GM19395 (cell line): Measurements from ENCODE around the gene TECPR1.

ENCODE experiments used
- ATAC-seq: cut with Tn5 transposase; IDR thresholded peaks from one replicate; pipeline ENCODE4 v1.9.1; 2021; ENCODE audit warnings: mild to moderate bottlenecking, moderate library complexity; ENCODE audit not compliant: unreplicated experiment

The TECPR1 gene

DNA sequence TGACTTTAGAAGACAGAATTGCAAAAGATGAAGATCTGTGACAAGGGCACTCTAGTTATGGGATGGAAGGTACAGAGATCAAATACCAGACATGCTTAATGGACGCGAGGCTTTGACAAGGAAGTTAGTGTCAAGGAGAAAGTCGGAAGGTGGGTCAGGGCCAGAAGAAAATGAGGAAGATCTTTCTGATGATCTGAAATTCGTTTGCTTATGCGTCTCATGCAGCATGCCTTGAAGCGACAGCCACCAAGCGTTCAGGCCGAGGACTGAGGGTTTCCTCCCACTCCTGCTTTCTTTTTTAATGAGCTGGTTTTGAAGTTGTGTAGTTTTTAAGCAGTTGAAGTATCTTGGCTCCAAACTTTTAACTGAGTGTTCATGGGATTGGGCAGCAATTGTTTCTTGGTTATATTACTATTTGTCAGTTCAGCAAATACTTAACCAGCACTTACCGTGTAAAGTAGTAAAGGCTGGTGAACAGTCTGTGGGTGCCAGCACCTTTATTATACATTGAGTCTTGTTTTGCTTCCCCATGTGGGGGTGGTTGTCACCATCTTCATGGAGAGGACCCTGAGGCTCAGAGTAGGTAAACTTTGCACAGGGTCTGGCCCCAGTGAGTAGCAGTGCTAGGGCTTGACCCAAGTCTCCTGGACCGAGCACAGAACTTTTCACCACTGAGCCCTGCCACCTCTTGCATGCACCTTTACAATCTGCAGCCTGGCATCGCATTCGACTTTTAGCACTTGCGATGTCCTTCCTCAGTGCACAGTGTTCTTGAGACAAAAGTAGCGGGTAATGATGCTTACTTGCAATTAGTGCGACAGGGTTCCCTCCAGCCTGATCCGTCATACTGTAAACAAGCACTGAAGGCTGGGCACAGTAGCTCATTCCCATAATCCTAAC lies 55.1 kb downstream of the TECPR1 start:
- ATAC-seq: no peak

DNA sequence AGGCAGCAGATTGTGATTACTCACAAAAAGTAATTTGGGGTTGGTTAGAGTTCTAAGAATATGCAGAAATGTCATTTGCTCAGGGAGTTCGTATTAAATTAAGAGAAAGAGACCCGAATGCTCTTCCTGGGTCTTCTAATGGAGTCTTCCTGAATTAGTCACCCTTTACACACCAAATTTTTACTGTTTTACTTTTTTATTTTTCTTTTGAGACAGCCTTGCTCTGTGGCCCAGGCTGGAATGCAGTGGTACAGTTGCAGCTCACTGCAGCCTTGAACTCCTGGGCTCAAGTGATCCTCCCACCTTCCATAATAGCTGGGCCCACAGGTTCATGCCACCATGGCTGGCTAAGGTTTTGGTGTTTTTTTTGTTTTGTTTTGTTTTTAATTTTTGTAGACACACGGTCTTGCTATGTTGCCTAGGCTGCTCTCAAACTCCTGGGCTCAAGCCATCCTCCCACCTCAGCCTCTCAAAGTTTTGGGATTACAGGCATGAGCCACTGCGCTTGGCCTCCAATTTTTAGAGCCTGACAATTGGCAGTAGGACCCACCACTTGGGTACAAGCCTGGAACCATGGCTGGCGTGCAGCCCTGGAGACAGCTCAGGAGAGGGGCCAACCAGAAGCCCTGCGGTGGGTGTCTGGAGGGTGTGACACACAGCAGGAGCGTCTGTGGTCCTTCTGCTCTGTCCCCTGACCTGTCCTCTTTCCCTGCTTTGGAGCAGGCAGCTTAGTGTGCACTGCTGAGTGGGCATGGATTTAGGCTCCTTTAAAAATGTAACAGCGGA lies 57.2 kb downstream of the TECPR1 start:
- no peak for ATAC-seq

DNA sequence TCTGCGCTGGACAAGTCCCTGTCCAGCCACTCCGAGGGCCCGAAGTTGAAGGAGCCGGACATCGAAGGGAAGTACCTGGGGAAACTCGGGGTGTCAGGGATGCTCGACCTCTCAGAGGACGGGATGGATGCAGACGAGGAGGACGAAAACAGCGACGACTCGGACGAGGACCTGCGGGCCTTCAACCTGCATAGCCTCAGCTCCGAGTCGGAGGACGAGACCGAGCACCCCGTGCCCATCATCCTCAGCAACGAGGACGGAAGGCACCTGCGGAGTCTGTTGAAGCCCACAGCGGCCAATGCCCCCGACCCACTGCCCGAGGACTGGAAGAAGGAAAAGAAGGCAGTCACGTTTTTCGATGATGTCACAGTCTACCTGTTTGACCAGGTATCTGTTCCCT lies 57.8 kb downstream of the TECPR1 start:
- ATAC-seq: no peak

DNA sequence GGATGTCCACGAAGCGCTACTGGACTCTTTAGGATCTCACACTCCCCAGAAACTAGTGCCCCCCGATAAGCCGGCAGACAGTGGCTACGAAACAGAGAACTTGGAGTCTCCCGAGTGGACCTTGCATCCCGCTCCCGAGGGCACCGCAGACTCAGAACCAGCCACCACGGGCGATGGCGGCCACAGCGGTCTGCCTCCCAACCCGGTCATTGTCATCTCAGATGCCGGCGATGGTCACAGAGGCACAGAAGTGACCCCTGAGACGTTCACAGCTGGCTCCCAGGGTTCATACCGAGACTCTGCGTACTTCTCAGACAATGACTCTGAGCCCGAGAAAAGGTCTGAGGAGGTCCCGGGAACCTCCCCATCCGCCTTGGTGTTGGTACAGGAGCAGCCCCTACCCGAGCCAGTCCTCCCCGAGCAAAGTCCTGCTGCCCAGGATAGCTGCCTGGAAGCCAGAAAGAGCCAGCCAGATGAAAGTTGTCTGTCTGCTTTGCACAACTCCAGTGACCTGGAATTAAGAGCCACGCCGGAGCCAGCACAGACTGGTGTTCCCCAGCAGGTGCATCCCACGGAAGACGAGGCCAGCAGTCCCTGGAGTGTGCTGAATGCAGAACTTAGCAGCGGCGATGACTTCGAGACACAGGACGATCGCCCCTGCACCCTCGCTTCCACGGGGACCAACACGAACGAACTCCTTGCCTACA lies 58.4 kb downstream of the TECPR1 start:
- ATAC-seq: no peak

DNA sequence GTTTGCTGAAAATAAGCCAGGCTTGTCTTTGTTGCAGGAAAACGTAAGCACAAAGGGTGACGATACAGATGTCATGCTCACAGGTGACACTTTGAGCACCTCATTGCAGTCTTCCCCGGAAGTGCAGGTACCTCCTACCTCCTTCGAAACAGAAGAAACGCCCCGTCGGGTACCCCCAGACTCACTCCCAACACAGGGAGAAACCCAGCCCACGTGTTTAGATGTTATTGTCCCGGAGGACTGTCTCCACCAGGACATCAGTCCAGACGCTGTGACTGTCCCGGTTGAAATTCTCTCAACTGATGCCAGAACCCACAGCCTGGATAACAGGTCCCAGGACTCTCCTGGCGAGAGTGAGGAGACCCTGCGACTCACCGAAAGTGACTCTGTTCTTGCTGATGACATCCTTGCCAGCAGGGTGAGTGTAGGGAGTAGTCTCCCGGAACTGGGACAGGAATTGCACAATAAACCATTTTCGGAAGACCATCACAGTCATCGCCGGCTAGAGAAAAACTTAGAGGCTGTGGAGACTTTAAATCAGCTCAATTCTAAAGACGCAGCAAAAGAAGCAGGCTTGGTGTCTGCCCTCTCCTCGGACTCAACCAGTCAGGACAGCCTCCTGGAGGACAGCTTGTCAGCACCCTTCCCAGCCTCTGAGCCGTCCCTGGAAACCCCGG lies 59.1 kb downstream of the TECPR1 start:
- no peak for ATAC-seq

DNA sequence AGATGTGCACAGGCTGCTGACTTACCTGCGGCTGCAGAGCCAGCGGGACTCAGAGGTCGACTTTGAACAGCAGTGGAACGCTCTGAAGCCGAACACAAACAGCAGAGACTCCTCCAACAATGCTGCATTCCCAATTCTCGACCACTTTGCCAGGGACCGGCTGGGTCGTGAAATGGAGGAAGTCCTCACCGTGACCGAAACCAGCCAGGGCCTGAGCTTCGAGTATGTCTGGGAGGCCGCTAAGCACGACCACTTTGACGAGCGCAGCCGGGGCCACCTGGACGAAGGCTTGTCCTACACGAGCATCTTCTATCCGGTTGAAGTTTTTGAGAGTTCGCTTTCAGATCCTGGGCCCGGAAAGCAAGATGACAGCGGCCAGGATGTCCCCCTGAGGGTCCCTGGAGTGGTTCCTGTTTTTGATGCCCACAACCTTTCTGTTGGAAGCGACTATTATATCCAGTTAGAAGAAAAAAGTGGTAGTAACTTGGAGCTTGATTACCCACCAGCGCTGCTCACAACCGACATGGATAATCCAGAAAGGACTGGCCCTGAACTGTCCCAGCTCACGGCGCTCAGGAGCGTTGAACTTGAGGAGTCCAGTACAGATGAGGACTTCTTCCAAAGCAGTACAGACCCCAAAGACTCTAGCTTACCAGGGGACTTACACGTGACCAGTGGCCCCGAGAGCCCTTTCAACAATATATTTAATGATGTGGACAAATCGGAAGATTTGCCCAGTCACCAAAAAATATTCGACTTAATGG lies 60.2 kb downstream of the TECPR1 start:
- no peak for ATAC-seq

DNA sequence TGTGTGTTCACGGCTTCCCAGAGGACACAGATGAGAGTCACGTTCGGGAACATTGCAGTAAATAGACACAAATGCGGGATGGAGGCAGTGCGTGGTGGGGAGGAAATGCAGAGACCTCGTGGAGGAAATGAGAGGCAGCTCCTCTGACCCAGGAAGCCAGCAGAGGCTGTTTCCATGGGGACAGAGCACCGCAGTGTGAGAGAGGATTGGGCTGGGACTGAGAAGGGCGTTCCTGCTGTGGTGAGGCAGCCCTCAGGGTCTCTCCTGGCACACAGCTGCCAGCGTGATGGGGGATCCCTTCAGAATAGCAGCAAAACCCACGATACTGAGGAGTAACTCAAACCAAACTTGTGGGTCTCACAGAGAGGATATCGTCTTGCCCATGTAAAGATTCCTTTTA lies 62.5 kb downstream of the TECPR1 start:
- no peak for ATAC-seq

DNA sequence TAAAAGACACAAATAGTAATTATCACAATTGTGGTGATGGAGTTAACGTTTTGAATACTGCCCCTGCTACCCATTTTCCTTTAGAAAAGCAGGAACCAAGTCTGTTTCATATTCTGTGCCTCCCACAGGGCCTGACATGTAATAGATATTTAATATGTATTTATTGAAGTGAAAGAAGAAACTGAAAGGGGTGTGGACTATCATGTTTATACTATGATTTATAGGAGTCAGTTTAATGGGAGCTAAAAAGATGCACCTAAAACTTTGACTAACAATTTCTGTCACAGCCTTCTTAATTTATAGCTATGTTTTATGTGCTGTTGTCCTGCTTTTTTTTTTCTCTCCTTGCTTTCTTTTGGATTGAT lies 64.9 kb downstream of the TECPR1 start:
- no peak for ATAC-seq

DNA sequence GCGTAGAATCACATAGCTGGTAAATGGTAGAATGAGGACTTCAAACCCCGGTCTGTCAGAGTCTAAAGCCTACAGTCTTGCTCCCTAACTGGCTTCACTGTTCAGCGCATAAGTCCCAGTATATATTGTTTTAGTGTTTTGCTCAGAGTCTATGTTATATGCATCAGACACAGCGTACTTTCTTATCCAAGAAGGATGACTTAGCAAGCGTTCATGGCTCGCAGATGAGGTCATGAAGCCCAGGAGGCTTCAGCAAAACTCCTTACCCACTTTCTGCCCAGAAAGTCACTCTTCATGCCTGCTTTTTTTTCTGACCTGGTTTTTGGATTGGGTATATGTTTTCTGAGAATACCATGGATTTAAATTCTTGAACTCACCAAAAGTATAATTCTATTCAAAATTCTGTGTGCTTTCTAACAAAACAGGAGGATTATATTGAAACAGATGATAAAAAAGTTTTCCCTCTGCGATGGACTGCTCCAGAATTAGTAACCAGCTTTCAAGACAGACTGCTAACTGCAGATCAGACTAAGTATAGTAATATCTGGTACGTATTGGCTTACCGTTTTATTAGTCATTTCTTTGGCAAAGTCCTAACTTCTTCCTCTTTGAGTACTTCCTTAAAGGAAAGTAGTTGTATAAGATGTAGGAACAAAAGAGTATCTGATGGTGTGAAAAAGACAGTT lies 65.4 kb downstream of the TECPR1 start:
- ATAC-seq: no peak

DNA sequence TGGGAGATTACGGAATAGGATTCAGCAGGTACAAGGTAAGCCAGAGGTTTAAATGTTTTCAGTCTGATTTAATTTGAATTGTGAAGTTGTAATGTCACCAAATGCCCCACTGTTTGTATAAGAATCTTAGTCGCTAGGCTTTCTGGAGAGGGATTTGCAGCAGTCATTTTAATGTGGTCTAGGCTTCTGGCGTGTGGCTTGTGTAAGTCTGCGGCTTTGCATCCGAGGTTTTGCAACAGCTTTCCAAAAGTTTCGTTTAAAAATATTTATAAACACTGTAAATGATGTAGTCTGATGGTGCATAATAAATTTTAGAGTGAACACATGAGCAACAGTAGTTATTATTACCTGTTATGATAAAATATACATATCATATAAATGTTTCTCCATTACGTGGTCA lies 66.9 kb downstream of the TECPR1 start:
- ATAC-seq: no peak

DNA sequence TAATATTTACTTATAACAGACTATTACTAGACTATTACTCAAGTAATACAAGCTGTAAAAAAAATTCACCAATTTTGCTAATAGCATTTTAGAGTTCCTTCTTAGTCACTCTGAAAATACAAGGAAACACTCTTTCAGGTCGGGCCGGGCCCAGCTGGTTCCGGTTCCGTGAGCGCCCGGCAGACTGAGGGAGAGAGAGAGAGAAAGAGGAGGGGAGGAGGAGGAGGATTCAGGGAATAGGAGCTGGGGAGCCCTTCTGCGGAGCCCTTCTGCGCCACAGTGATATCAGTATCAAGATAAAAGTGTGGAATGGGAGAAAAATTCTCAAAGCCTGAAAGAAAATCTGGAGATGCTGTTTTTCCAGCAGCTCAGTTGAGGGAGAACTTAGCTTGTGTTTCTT lies 71.3 kb downstream of the TECPR1 start:
- ATAC-seq: no peak

DNA sequence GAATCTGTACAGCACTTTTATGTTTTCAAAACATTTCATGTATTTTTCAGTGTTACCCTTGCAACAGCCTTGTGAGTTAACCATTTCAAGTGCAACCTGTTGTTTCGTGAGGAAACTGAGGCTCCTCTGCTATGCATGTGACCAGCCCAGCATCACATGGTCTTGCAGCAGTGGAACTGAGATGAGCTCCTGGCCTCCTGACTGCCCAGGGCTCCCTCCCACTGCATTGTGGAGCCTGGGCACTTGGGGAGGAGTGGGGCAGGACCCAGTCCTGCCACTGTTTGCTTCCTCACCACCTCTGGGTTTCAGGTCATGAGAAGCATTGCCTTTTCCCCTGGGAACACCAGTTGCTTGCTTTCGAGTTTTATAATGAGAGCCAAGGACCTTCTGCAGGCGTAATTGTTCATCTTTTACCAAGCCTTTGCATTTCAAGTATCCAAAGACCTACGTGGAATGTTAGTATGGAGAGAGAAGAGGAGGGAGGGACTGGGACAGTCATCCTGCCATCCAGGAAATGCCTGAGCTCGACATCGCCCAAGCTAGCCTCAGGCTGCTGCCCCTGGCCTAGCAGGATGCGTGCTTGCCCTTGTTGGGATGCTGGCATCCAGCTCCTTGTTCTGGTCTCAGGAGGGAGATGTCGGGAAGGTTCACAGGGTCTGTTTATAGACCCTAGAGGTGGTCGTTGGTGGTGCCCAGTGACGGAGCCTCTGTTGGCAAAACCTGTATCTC lies 73.1 kb downstream of the TECPR1 start:
- no peak for ATAC-seq

DNA sequence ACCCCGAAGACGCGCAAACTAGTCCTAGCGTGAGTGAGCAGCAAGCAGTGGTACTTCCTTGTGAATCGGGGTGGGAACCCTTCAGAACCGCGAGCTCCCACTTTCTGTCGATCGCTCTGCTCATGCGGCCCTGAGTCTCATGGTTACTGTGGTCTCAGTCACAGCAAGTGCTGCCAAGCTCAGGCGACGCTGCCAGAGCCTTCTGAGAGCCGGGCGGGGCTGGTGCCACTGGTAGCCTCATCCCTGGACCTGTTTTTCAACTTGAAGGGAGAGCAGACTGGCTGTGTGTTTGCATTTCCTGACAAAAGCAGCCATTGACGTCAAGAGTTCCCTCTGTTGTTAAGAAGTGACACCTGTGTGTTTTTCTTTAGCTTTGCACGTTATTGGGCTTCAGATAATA lies 73.7 kb downstream of the TECPR1 start:
- ATAC-seq: no peak

DNA sequence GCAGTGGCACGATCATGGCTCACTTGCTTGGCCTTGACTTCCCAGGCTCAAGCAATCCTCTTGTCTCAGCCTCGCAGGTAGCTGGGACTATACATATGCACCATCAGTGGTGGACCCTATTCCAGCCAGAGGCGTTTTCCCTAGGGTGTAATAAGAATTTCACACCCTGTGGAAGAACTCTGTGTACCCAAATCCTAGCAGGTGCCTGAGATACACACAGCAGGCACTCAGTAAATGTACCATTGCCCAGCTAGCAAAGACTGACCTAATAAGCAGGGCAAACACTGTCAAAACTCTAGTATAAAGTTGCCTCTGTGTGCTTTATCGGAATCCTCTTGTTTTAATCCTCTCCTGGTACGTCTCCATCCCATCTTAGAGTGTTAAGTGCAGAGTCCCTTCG lies 74.5 kb downstream of the TECPR1 start:
- ATAC-seq: no peak

DNA sequence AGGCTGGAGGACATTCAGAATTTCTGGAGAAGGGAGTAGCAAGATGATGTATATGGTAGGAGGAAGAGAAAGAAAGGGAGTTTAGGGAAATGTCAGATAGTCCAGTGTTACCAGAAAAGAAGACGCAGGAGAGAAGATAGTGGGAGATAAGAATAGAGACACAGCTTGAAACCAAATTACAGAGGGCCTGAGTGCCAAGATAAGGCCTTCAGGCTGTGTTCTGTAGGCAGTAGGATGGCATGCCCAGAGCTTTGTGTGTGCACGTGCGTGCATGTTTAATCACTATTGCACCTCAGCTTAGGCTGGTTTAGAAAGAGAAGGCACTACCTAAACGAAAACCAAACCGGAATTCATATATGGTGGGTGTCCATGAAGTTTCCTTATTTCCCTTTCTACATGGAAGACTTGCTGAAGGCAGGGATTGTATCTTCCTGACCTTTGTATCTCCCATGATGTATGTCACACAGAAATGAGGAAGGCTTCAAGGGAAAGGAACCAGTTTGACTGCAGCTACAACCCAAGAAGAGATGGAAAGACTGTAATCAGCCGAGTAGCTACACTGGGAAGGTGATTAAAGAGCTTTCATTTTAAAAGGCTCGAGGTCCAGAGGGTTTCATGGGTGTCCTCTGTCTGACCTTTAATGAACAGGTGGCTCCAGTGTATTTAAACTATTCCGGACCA lies 76.6 kb downstream of the TECPR1 start:
- ATAC-seq: no peak

DNA sequence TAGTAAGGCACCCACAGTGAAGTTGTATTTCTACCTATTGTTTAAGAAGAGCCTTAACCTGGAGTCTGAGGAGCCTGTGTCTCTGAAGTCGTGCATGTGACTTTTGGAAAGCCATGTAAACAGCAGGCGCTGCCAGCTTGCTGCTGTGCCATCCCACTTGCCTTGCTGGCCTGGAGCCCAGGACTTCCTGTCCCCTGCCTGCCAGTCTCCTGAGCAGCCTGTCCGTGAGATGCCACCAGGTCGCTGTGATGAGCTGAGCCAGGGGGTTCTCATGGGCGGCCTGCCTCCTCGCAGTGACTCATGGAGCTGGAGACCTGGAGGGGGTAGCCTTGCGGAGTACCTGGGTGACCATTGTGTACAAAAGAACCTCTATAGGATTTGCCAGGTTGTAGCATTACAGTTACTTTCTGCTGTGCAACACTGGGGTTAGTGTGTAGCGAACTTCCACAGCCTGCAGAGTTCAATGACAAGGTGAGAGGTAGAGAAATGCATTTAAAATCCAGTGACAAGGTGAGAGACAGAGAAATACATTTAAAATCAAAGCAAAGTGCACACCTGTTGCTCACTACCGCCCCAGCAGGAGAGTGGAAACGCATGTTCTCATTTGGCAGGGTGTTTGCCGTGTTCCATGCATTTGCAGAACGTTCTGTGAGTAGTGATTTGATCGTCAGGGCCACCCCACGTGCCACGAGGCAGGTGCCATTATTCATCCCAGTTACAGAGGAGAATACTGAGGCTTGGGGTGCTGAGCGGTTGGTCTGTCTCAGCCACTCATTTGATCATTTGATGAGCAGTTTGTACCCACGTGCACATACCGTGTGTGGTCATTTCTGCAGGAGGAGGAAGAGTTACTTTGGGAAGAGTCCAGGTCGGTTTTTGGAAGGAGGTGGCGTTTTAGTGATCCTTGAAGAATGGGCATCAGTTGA lies 77.4 kb downstream of the TECPR1 start:
- ATAC-seq: no peak

DNA sequence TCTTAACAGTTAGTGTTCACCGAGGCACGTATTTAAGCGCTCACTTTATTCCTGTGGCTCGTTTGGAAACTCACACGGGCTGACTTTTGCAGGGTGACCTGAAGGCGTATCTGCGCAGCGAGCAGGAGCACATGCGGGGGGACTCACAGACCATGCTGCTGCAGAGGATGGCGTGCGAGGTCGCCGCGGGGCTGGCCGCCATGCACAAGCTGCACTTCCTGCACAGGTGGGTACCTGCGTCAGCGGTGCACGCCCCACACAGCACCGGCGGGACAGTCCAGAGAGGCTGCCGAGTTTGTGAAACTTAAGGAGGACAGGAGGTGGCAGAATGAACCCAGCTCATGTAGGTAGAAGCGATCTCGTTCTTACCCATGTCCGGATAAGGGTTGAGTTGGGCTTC lies 80.6 kb downstream of the TECPR1 start:
- no peak for ATAC-seq
